Esophagus squamous epithelium (tissue), 5 donors: ENCODE data around the gene DENND1C. TPM values are rescaled to one million over a fixed set of nuclear protein-coding genes. Genes with fewer than 3 reads are reported as not detected.
A peak's percentile ranks its signal among the peaks of the same experiment; 100 is the strongest.

ENCODE experiments used
- DNase-seq: peaks from one replicate; lab custom pipeline; 2025; lab: John Stamatoyannopoulos, UW
- H3K27ac ChIP-seq, 4 donors: fragments of 200-600 bp; sonication (generic); one replicate each; pipeline ENCODE4 v1.5.1; 2016 to 2019; ENCODE audit warnings: mild to moderate bottlenecking in 1 of 4
- H3K27me3 ChIP-seq, 4 donors: fragments of 200-600 bp; sonication (generic); 1 replicate in 3 of 4; 2 replicates in 1 of 4; pipeline versions ENCODE4 v1.5.1 to v1.6.0; 2017 to 2021; ENCODE audit warnings: antibody characterized with exemption in 1 of 4
- H3K36me3 ChIP-seq, 3 donors: fragments of 200-600 bp; sonication (generic); one replicate each; pipeline ENCODE4 v1.5.1; 2016 to 2019
- H3K4me1 ChIP-seq, 3 donors: fragments of 200-600 bp; sonication (generic); one replicate each; pipeline ENCODE4 v1.5.1; 2017 to 2019
- H3K4me3 ChIP-seq, 4 donors: fragments of 200-600 bp; sonication (generic); 1 replicate in 3 of 4; 2 replicates in 1 of 4; pipeline ENCODE4 v1.5.1; 2016 to 2019; ENCODE audit warnings: mild to moderate bottlenecking in 2 of 4, moderate library complexity in 1 of 4
- H3K9me3 ChIP-seq, 3 donors: fragments of 200-600 bp; sonication (generic); one replicate each; pipeline ENCODE4 v1.5.1; 2016 to 2019
- POLR2A ChIP-seq, 4 donors: fragments of 450-650 bp; IDR thresholded peaks; one replicate each; pipeline ENCODE4 v1.6.1; 2017; ENCODE audit warnings: antibody characterized with exemption in 4 of 4, mild to moderate bottlenecking in 4 of 4, moderate library complexity in 3 of 4
- WGBS, 2 donors: methylation state at CpG; one replicate each; pipeline ENCODE4 v1.1.5; 2018; 5-methylcytosine and 5-hydroxymethylcytosine counted together
- intact Hi-C: fragments of 100-400 bp; cut with DNase I; formaldehyde crosslinking; loops from one replicate; pipeline ENCODE4 v1.15.0; 2022
- total RNA-seq, 4 donors: library from RNA; depleted of rRNA; stranded (reverse); fragments of >200 nt; gene quantifications; one replicate each; pipeline ENCODE4 v1.1.0, GENCODE V29; 2016
- TF ChIP-seq, protein P1 (sequence below), 6 experiments: fragments of 450-650 bp in 4 of 6; fragments of 200-600 bp in 2 of 6; sonication (generic) in 2 of 6; IDR thresholded peaks; one replicate each; pipeline ENCODE4 v1.5.1; 2016 to 2019; ENCODE audit warnings: antibody characterized with exemption in 6 of 6, mild to moderate bottlenecking in 4 of 6, moderate library complexity in 4 of 6
- donor health status: DM: yes; HTN: yes; CAD: no.

The DENND1C gene, protein sequence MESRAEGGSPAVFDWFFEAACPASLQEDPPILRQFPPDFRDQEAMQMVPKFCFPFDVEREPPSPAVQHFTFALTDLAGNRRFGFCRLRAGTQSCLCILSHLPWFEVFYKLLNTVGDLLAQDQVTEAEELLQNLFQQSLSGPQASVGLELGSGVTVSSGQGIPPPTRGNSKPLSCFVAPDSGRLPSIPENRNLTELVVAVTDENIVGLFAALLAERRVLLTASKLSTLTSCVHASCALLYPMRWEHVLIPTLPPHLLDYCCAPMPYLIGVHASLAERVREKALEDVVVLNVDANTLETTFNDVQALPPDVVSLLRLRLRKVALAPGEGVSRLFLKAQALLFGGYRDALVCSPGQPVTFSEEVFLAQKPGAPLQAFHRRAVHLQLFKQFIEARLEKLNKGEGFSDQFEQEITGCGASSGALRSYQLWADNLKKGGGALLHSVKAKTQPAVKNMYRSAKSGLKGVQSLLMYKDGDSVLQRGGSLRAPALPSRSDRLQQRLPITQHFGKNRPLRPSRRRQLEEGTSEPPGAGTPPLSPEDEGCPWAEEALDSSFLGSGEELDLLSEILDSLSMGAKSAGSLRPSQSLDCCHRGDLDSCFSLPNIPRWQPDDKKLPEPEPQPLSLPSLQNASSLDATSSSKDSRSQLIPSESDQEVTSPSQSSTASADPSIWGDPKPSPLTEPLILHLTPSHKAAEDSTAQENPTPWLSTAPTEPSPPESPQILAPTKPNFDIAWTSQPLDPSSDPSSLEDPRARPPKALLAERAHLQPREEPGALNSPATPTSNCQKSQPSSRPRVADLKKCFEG
- 1 to 10 TPM in 2 of 4 donors, under 1 TPM in 2; 0.62 to 4.2 (median 1.2) TPM for total RNA-seq

DNA sequence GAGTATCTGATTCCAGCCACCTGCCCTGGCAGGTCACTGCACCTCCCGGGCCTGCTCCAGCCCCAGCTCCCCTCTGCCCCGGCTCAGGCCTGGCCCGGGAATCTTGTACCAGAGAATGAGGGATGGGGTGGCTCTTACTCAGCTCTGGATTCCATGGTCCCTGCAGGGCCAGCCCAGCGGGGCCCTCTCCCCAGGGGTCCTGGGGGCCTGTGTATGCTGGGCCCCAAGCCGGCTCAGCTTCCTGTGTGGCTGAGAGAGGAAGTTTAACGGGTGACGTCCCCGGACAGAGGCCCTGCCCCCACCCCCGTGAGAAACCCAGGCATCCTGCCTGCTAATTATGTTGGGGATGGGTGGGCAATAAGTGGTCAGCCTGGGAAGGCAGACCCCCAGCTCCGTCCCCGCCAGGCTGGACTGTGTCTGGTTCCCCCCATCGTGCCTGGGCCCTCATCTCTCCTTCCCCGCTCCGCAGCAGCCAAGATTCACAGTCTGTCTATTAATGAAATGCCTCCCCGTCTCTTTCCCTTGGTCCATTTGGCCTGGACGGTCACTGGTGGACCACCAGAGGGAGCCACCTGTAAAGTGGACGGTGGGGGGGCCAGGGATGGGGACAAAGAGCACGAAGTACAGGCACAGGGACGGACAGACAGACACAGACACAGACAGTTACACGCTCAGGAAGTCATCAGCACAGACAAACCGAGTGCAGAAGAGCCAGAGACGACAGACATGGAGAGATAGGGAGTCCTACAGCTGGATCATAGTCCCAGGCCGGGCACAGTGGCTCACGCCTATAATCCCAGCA, at the start of gene DENND1C:
TSS of gene DENND1C (minus strand) at position 247 of the 802 bp plus-strand sequence. CDS start at position 155, 92 bp downstream.
- peak; percentile 23 for DNase-seq
- Histone ChIP-seq H3K27me3 (peaks cover 0 to 45% (median 0%) of the 10 kb centered on the region in 4 donors), H3K27ac (peak within 1 kb of the TSS; percentile 14 to 67 (median 64)), H3K9me3 (no peaks in the 10 kb centered on the region), H3K4me1 (peaks cover 0 to 14% (median 1%) of the 10 kb centered on the region in 3 donors), H3K36me3 (no peaks in the 10 kb centered on the region), H3K4me3 (peak within 1 kb of the TSS in 3 of 4 donors; percentile 27 to 61 (median 39))
- peak in 1 of 4 donors; percentile 40 for TF ChIP-seq POLR2A (IDR thresholded peaks at IDR 0.05)
- TF ChIP-seq, protein P1, sequence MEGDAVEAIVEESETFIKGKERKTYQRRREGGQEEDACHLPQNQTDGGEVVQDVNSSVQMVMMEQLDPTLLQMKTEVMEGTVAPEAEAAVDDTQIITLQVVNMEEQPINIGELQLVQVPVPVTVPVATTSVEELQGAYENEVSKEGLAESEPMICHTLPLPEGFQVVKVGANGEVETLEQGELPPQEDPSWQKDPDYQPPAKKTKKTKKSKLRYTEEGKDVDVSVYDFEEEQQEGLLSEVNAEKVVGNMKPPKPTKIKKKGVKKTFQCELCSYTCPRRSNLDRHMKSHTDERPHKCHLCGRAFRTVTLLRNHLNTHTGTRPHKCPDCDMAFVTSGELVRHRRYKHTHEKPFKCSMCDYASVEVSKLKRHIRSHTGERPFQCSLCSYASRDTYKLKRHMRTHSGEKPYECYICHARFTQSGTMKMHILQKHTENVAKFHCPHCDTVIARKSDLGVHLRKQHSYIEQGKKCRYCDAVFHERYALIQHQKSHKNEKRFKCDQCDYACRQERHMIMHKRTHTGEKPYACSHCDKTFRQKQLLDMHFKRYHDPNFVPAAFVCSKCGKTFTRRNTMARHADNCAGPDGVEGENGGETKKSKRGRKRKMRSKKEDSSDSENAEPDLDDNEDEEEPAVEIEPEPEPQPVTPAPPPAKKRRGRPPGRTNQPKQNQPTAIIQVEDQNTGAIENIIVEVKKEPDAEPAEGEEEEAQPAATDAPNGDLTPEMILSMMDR (IDR thresholded peaks at IDR 0.05) = peak in 3 of 6 experiments; percentile 17 to 34 (median 19)
- intact Hi-C loops = no loop called here
- WGBS, 2 donors = 41% methylated on average over 7 of the region's 24 CpGs; no CpG with 5 or more reads in 1 of the 2 donors

DNA sequence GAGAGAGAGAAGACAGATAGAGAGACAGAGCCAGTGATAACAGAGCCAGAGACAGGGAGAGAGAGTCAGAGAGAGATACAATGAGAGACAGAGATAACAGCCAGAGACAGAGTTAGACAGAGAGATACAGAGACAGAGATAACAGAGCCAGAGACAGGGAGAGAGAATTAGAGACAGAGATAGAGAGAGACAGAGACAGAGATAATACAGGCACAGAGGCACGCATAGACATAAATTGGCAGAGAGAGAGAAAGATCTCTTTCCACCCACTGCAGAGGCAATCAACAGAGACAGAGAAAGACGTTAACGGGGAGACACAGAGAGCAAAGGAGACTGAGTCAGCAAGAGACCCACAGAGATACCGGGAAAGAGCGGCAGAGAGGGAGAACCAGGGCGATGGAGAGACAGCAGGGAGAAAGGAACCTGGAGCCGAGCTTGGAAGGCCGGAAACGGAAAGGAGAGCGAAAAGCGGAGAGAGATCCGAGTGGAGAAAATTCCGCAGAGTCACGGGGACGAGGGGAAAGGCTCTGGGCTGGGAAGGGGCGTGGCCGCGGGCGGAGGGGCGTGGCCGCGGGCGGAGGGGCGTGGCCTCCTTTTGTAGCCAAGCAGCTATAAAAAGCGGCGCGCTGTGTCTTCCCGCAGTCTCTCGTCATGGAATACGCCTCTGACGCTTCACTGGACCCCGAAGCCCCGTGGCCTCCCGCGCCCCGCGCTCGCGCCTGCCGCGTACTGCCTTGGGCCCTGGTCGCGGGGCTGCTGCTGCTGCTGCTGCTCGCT, 49.0 kb upstream of the DENND1C start, which contains the start of gene TNFSF9:
TSS of gene TNFSF9 (plus strand) at position 641 of the 777 bp plus-strand sequence. CDS start at position 652, 11 bp downstream.
- 1% methylated on average over 26 to 29 of the region's 44 CpGs for WGBS, 2 donors
- peaks cover 0 to 10% (median 0%) of the 10 kb centered on the region in 3 donors for H3K36me3 ChIP-seq
- peak within 1 kb of the TSS; percentile 66 to 89 (median 82) for H3K27ac ChIP-seq
- H3K27me3 ChIP-seq = peaks cover 0 to 40% (median 0%) of the 10 kb centered on the region in 4 donors
- intact Hi-C loops = no loop called here
- peak within 1 kb of the TSS; percentile 59 to 76 (median 68) for H3K4me3 ChIP-seq
- H3K4me1 ChIP-seq = peaks cover 18 to 59% (median 23%) of the 10 kb centered on the region in 3 donors
- no peaks in the 10 kb centered on the region for H3K9me3 ChIP-seq
- no peak for DNase-seq
- TF ChIP-seq, protein P1 (IDR thresholded peaks at IDR 0.05) = no peak
- TF ChIP-seq POLR2A (IDR thresholded peaks at IDR 0.05) = peak in 3 of 4 donors; percentile 51 to 93 (median 86)

DNA sequence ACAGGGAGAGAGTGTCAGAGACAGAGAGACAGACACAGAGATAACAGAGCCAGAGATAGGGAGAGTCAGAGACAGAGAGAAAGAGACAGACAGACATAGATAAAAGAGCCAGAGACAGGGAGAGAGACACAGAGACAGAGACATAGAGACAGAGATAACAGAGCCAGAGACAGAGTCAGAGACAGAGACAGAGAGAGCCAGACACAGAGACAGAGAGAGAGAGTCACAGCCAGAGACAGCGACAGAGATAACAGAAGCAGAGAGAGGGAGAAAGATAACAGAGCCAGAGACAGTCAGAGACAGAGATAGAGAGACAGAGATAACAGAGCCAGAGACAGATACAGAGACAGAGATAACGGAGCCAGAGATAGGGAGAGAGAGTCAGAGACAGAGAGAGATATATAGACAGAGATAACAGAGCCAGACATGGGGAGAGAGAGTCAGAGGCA, 48.4 kb upstream of the DENND1C start:
- Histone ChIP-seq H3K9me3 (no peaks in the 10 kb centered on the region), H3K27me3 (peaks cover 0 to 39% (median 0%) of the 10 kb centered on the region in 4 donors), H3K27ac (peak overlapping the region in 3 of 4 donors; percentile 80 to 89 (median 83)), H3K4me1 (peaks cover 18 to 59% (median 23%) of the 10 kb centered on the region in 3 donors), H3K4me3 (peak overlapping the region in 3 of 4 donors; percentile 59 to 76 (median 70)), H3K36me3 (peaks cover 0 to 4% (median 0%) of the 10 kb centered on the region in 3 donors)
- WGBS, 2 donors = 65 to 67% methylated on average over 2 of the region's 2 CpGs
- TF ChIP-seq, protein P1 (IDR thresholded peaks at IDR 0.05) = no peak
- no peak for TF ChIP-seq POLR2A (IDR thresholded peaks at IDR 0.05)
- no peak for DNase-seq
- intact Hi-C loops = no loop called here

DNA sequence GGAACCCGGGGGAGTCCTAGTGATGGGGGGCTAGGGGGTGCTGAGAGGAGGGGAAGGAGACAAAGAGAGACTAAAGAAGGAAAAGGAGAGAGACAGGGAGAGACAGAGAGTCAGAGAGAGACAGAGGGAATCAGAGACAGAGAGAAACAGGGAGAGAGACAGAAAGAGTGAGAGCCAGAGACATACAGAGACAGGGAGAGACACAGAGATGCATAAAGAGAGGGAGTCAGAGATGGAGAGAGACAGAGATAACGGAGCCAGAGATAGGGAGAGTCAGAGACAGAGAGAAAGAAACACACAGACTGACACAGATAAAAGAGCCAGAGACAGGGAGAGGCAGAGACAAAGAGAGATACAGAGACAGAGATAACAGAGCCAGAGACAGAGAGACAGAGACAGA, 47.8 kb upstream of the DENND1C start:
- H3K4me1 ChIP-seq = peaks cover 18 to 54% (median 23%) of the 10 kb centered on the region in 3 donors
- TF ChIP-seq, protein P1 (IDR thresholded peaks at IDR 0.05) = no peak
- TF ChIP-seq POLR2A (IDR thresholded peaks at IDR 0.05) = no peak
- intact Hi-C loops = no loop called here
- H3K27ac ChIP-seq = peak overlapping the region in 1 of 4 donors; percentile 13
- WGBS, 2 donors = 33 to 53% methylated on average over 2 of the region's 2 CpGs
- DNase-seq = no peak
- H3K36me3 ChIP-seq = no peaks in the 10 kb centered on the region
- H3K27me3 ChIP-seq = peaks cover 0 to 33% (median 0%) of the 10 kb centered on the region in 4 donors
- no peaks in the 10 kb centered on the region for H3K9me3 ChIP-seq
- no peak overlapping the region for H3K4me3 ChIP-seq
